Hematopoietic multipotent progenitor cell (in vitro differentiated cells): Measurements from ENCODE around the gene TMCC1. TPM values are rescaled to one million over a fixed set of nuclear protein-coding genes. Genes with fewer than 3 reads are reported as not detected.
A peak's percentile ranks its signal among the peaks of the same experiment; 100 is the strongest.
"Not testable (repeated sequence)": the region's sequence is repeated elsewhere in the genome, so short reads cannot be mapped to it uniquely, and the experiment has no call there.

Source experiments
- DNase-seq, 3 donors: peaks; one replicate each; pipeline ENCODE4 v3.0.0-alpha.2; 2011 to 2015; ENCODE audit warnings: low read depth in 2 of 3, low spot score in 2 of 3
- total RNA-seq: library from RNA; depleted of rRNA; stranded (reverse); fragments of >200 nt; gene quantifications from one replicate; pipeline ENCODE4 v1.2.3, GENCODE V29; 2012

Gene TMCC1
- total RNA-seq, 1 donor: 9.4 TPM

DNA sequence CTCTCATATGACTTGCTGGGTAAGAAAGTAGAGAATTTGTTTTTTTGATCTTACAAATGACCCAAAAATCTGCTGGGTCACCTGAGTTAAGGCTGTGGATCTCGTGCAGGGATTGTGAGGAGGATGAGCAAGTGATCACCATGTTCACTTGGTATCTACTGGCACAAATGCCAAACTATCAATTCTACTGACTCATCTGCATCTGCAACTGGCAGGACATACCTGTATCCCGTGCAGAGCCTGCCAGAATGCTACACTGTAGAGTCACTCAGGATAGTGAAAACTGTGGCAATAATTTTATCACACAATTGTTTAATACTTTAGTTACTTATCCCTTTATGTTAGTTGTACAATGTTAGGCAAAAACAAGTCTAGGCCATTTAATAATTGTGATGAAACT, 157.4 kb downstream of the TMCC1 start:
- DNase-seq: no peak

DNA sequence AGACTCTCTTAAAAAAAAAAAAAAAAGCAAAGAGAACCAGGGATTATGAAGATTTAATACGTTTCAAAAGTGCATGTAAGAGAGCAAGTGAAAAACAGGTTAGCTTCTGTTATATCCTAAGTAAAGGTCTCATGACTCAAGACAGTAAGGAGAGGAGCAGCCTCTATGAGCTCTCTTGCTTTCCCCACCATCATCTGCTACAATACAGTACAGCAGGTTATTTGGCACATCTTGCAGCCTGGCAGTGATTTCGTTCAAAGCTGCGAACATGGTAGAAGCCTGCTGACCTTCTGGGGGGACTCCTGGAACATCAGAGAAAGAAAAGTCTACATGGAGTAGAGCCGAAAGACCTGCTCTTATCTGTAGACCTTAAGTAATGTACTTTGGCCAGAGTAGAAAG, 157.9 kb downstream of the TMCC1 start:
- no peak for DNase-seq

GRCh38 chr3:129734449-129734848, 159.1 kb downstream of the TMCC1 start:
- no peak for DNase-seq

GRCh38 chr3:129732200-129732876, 161.2 kb downstream of the TMCC1 start:
- DNase-seq: no peak

DNA sequence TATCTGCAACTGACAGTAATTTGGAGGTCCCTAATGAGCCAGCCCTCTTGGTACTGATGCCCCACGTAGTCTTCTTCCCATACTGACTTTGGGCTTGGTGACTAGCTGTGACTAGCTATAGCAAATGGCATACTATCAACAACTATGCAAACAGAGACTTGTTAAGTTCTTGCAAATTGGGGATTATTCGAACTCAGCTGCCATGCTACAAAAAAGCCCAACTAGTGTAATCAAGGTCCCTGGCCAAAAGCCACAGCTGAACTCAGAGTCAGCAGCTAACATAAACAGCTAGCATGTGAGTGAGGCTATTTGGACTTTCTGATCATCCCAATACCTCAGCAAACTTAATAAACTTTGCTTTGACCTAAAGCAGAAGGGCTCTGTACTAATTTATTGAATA, 165.8 kb downstream of the TMCC1 start:
- no peak for DNase-seq

DNA sequence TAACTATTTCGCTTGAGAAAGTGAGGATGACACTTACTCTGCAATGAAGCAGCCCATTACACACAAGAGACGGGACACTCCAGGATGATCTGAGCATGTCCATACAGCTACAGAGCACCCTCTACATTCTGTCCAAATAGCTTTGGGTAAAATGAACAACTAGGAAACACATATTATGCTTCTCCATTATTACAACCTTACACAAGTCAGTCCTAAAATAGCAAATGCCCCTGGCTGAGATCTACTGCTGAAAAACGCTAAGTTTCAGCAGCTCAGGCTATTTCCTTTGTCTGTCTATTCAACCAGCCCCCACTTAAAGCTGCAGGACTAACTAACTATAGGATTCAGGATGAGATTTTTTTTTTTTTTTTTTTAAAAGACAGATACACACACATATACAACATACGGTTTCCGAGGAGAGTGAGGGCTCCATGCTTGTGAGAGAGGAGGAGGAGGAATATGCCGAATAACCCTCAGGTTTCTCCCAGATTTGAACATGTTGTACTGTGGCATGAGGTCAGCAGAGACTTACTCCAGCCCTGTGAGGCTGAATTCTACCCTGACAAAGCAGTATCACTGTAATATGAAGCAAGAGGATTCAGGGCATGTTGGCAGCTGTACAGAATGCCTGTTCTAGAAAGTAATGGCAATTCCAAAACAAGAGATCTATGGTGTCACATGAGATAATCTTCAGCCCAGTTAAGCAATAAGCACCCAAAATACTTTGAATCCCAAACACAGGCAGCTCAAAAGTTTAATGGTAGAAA, 169.8 kb downstream of the TMCC1 start:
- no peak for DNase-seq

- DNase-seq: no peak
Observed at GRCh38 chr3:129722527-129722926, 171.0 kb downstream of the TMCC1 start.

DNA sequence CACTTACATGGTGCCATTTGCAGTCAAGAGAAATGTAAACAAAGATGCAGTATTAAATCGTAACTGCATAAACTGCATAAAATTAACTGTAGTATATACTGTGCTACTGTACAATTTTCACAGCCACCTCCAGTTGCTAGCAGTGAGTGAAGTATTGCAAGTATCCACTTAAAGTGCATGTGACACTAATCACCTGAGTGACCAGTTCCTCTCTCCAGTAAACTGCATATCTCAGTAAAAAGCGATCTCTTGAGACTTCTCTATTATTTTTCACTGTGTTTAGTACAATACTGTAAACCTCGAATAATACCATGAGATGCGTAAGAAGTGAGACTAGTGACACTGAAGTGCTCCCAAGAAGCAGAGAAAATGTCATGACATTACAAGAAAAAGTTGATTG, 175.3 kb downstream of the TMCC1 start:
- DNase-seq: no peak

DNA sequence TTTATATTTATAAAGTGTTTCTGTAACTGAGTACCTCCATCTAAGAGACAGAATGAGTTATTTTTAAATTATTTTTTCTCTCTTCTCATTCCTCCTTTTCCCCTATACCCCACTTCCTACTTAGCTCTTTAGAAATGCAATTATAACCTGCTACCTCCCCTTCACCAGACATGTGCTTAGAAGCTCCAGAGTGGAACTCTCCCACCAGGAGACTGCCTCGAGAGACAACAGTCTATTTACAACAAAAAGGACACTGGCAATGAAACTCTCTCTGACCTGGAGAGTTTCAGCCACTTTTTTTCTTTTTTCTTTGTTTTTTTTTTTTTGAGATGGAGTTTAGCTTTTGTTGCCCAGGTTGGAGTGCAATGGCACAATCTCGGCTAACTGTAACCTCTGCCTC, 177.7 kb downstream of the TMCC1 start:
- no peak for DNase-seq

GRCh38 chr3:129708328-129708861, 185.1 kb downstream of the TMCC1 start:
- no peak for DNase-seq

- no peak for DNase-seq
Observed at GRCh38 chr3:129705274-129705673, 188.2 kb downstream of the TMCC1 start.

GRCh38 chr3:129703913-129704312, 189.6 kb downstream of the TMCC1 start:
- DNase-seq: no peak

- no peak for DNase-seq
Observed at GRCh38 chr3:129702934-129703712, 190.4 kb downstream of the TMCC1 start.

GRCh38 chr3:129701161-129701560, 192.3 kb downstream of the TMCC1 start:
- no peak for DNase-seq

GRCh38 chr3:129699612-129700011, 193.9 kb downstream of the TMCC1 start:
- no peak for DNase-seq

- peak in 2 of 3 donors; percentile 5 to 34 for DNase-seq
Observed at GRCh38 chr3:129699199-129699598, 194.3 kb downstream of the TMCC1 start.

DNA sequence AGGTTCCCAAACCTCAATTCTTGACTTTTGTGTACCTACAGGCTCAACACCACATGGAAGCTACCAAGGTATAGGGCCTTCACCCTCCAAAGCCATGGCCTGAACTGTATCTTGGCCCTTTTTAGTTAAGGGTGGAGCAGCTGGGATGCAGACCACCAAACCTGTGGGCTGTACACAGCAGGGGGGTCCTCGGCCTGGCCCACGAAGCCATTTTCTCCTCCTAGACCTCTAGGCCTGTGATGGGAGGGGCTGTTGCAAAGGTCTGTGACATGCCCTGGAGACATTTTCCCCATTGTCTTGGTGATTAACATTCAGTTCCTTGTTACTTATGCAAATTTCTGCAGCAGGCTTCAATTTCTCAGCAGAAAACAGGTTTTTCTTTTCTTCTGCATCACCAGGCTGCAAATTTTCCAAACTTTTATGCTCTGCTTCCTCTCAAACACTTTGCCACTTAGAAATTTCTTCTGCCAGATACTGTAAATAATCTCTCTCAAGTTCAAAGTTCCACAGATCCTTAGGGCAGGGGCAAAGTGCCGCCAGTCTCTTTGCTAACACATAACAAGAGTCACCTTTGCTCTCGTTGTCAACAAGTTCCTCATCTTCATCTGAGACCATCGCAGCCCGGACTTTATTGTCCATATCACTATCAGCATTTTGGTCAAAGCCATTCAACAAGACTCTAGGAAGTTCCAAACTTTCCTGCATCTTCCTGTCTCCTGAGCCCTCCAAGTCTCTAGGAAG, 196.1 kb downstream of the TMCC1 start:
- no peak for DNase-seq

- DNase-seq: not testable (repeated sequence)
Observed at GRCh38 chr3:129696430-129696829, 197.1 kb downstream of the TMCC1 start.

DNA sequence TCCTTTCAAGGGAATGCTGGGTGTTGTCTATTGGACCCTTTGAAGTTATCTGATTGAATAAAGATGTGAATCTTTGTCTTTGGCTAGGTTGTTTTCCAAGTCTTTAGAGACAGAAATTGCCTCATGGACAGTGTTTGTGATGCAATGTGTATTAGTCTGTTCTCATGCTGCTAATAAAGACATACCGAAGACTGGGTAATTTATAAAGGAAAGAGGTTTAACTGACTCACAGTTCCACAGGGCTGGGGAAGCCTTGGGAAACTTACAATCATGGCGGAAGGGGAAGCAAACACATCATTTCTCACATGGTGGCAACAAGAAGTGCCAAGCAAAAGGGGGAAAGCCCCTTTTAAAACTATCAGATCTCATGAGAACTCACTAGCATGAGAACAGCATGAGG, 198.3 kb downstream of the TMCC1 start:
- no peak for DNase-seq

DNA sequence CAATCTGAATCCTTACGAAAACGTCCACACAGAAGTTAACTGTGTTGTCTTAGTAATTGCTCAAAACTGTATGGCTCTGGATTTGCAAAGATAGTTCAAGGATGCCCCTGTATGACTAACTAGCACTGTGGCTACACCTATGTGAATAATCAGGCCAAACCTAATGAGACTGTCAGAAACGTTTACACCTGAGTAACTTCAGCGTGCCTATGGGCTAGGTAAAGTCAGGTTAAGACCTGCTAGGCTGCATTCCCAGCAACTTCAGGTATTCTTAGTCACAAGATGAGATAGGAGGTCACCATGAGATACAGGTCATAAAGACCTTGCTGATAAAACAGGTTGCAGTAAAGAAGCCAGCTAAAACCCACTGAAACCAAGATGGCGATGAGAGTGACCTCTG, 199.3 kb downstream of the TMCC1 start:
- DNase-seq: no peak

DNA sequence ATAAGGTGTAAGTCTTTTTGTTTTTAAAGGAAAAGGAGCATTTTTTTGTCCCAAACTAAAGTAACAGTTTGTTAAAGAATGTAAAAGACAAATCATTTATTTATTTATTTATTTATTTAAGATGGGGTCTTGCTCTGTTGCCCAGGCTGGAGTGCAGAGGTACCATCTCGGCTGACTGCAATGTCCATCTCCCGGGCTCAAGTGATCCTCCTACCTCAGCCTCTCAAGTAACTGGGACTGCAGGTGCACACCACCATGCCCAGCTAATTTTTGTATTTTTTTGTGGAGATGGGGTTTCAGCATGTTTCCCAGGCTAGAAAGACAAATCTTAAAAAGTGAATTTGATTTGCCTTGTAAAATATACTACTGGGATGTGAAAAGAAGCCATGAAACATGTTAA, 200.8 kb downstream of the TMCC1 start:
- no peak for DNase-seq
